SK-N-SH (cell line): ENCODE results near the gene RHOT2. TPM values are rescaled to one million over a fixed set of nuclear protein-coding genes. Genes with fewer than 3 reads are reported as not detected.

Source experiments
- CTCF ChIA-PET: fragments of 300-600, 350-600 bp; formaldehyde crosslinking; extraction: SDS; loops from one replicate; lab custom pipeline; 2021; lab: Yijun Ruan, JAX
- POLR2A ChIA-PET: fragments of 350-600 bp; sonication (Branson Sonifier 250); formaldehyde crosslinking; extraction: SDS; loops from one replicate; lab custom pipeline; 2020; ENCODE audit warnings: antibody characterized with exemption, inconsistent platforms; lab: Yijun Ruan, JAX
- DNase-seq: peaks from one replicate; pipeline ENCODE4 v3.0.0; 2012
- H2AFZ ChIP-seq: fragments of 200-600 bp; sonication (generic); 2 replicates; pipeline ENCODE4 v1.8.1; 2016; ENCODE audit warnings: antibody characterized with exemption, mild to moderate bottlenecking, low read depth
- H3F3A ChIP-seq: fragments of 200-600 bp; sonication (generic); replicated peaks from 2 replicates; pipeline ENCODE3; 2016; ENCODE audit warnings: antibody characterized with exemption, mild to moderate bottlenecking; ENCODE audit not compliant: insufficient read depth
- H3K27ac ChIP-seq, 2 experiments: fragments of 200-500 bp in 1 of 2; fragments of 200-600 bp in 1 of 2; sonication (Bioruptor generic) in 1 of 2; sonication (generic), shearing (Covaris generic) in 1 of 2; 2 replicates each; pipeline versions ENCODE4 v1.5.1 to v1.6.1; 2014 to 2016; ENCODE audit warnings: low read depth in 2 of 2, inconsistent platforms in 1 of 2, low read length in 1 of 2, mild to moderate bottlenecking in 1 of 2, mixed read lengths in 1 of 2
- H3K27me3 ChIP-seq: fragments of 200-600 bp; sonication (generic), shearing (Covaris generic); 2 replicates; pipeline ENCODE4 v1.6.1; 2016; ENCODE audit warnings: mixed run types; ENCODE audit not compliant: insufficient read depth
- H3K36me3 ChIP-seq, 2 experiments: fragments of 200-500 bp in 1 of 2; fragments of 200-600 bp in 1 of 2; sonication (Bioruptor generic) in 1 of 2; sonication (generic) in 1 of 2; replicated peaks in 1 of 2; 2 replicates each; pipeline versions ENCODE3 to v1.5.1; 2014 to 2016; ENCODE audit warnings: low read length in 1 of 2, mild to moderate bottlenecking in 1 of 2; ENCODE audit not compliant: insufficient read depth in 2 of 2, control insufficient read depth in 1 of 2
- H3K4me1 ChIP-seq, 2 experiments: fragments of 200-500 bp in 1 of 2; fragments of 200-600 bp in 1 of 2; sonication (Bioruptor generic) in 1 of 2; sonication (generic), shearing (Covaris generic) in 1 of 2; 2 replicates each; pipeline versions ENCODE4 v1.5.1 to v1.6.1; 2014 to 2016; ENCODE audit warnings: low read depth in 1 of 2, low read length in 1 of 2, mixed run types in 1 of 2; ENCODE audit not compliant: insufficient read depth in 2 of 2, control insufficient read depth in 1 of 2
- H3K4me2 ChIP-seq: fragments of 200-600 bp; sonication (generic), shearing (Covaris generic); 2 replicates; pipeline ENCODE4 v1.6.1; 2017; ENCODE audit warnings: mixed run types
- H3K4me3 ChIP-seq, 2 experiments: fragments of 200-500 bp in 1 of 2; fragments of 200-600 bp in 1 of 2; sonication (Bioruptor generic) in 1 of 2; sonication (generic), shearing (Covaris generic) in 1 of 2; 2 replicates each; pipeline versions ENCODE4 v1.5.1 to v1.8.1; 2014 to 2016; ENCODE audit warnings: low read depth in 2 of 2, inconsistent platforms in 1 of 2, low read length in 1 of 2, mild to moderate bottlenecking in 1 of 2, mixed read lengths in 1 of 2, moderate library complexity in 1 of 2
- H3K79me2 ChIP-seq: fragments of 200-600 bp; sonication (generic); 2 replicates; pipeline ENCODE4 v1.8.1; 2017; ENCODE audit warnings: mild to moderate bottlenecking; ENCODE audit not compliant: insufficient read depth
- H3K9ac ChIP-seq: fragments of 200-600 bp; sonication (generic); 2 replicates; pipeline ENCODE4 v1.6.1; 2017; ENCODE audit warnings: mixed run types
- H3K9me2 ChIP-seq: fragments of 200-600 bp; sonication (generic); 2 replicates; pipeline ENCODE4 v1.6.1; 2017; ENCODE audit warnings: mixed run types
- H3K9me3 ChIP-seq: fragments of 200-600 bp; sonication (generic); 2 replicates; pipeline ENCODE4 v1.6.1; 2017; ENCODE audit warnings: mixed run types, mild to moderate bottlenecking, moderate library complexity
- H4K20me1 ChIP-seq: fragments of 200-600 bp; sonication (generic); 2 replicates; pipeline ENCODE4 v1.6.1; 2017; ENCODE audit warnings: mild to moderate bottlenecking, mixed run types; ENCODE audit not compliant: insufficient read depth
- CHD2 ChIP-seq: fragments of 150-350 bp; IDR thresholded peaks from 2 replicates; pipeline ENCODE4 v1.6.1; 2018; ENCODE audit warnings: low read length; ENCODE audit not compliant: partially characterized antibody
- CTCF ChIP-seq: fragments of 200-600 bp; sonication (generic); IDR thresholded peaks from 2 replicates; pipeline ENCODE4 v1.6.1; 2017; ENCODE audit warnings: antibody characterized with exemption, mild to moderate bottlenecking, moderate library complexity
- ELF1 ChIP-seq: IDR thresholded peaks from 2 replicates; pipeline ENCODE4 v1.4.0; 2012
- EZH2phosphoT487 ChIP-seq: fragments of 200-600 bp; sonication (generic); IDR thresholded peaks from 2 replicates; pipeline ENCODE4 v1.6.1; 2017; ENCODE audit warnings: low read depth, mixed run types, mild to moderate bottlenecking, antibody characterized with exemption, moderate library complexity, borderline replicate concordance
- FOSL2 ChIP-seq: IDR thresholded peaks from 2 replicates; pipeline ENCODE4 v1.4.0; 2012; ENCODE audit warnings: low read depth, mild to moderate bottlenecking, moderate library complexity, borderline replicate concordance
- FOXM1 ChIP-seq: IDR thresholded peaks from 2 replicates; pipeline ENCODE4 v1.4.0; 2012; ENCODE audit warnings: low read depth, mild to moderate bottlenecking
- GABPA ChIP-seq: IDR thresholded peaks from 2 replicates; pipeline ENCODE4 v1.4.0; 2012; ENCODE audit warnings: low read depth, mild to moderate bottlenecking
- GATA2 ChIP-seq: sonication (generic); formaldehyde crosslinking; IDR thresholded peaks from 2 replicates; pipeline ENCODE4 v1.5.0; 2020; ENCODE audit warnings: mild to moderate bottlenecking, missing genetic modification reagents
- IRF3 ChIP-seq: fragments of 150-350 bp; IDR thresholded peaks from 2 replicates; pipeline ENCODE4 v1.6.1; 2016; ENCODE audit warnings: mild to moderate bottlenecking, low read depth, low read length
- JUND ChIP-seq: IDR thresholded peaks from 2 replicates; pipeline ENCODE4 v1.4.0; 2012
- MAX ChIP-seq: IDR thresholded peaks from 2 replicates; pipeline ENCODE4 v1.4.0; 2012; ENCODE audit warnings: low read depth
- MEF2A ChIP-seq: IDR thresholded peaks from 2 replicates; pipeline ENCODE4 v1.4.0; 2012; ENCODE audit warnings: low read depth, borderline replicate concordance
- NFIC ChIP-seq: IDR thresholded peaks from 2 replicates; pipeline ENCODE4 v1.4.0; 2012; ENCODE audit warnings: borderline replicate concordance
- NRF1 ChIP-seq: IDR thresholded peaks from 2 replicates; pipeline ENCODE4 v1.6.1; 2012; ENCODE audit warnings: low read depth, mild to moderate bottlenecking, low read length
- POLR2AphosphoS5 ChIP-seq: IDR thresholded peaks from 2 replicates; pipeline ENCODE4 v1.6.1; 2012; ENCODE audit warnings: low read depth, low read length
- RAD21 ChIP-seq: IDR thresholded peaks from 2 replicates; pipeline ENCODE4 v1.6.1; 2012; ENCODE audit warnings: mild to moderate bottlenecking, low read length
- RCOR1 ChIP-seq: fragments of 150-350 bp; IDR thresholded peaks from 2 replicates; pipeline ENCODE4 v1.6.1; 2017; ENCODE audit warnings: antibody characterized with exemption, low read length
- RFX5 ChIP-seq: IDR thresholded peaks from 2 replicates; pipeline ENCODE4 v1.6.1; 2012; ENCODE audit warnings: mild to moderate bottlenecking, improper control_type of control experiment, low read length
- RXRA ChIP-seq: IDR thresholded peaks from 2 replicates; pipeline ENCODE4 v1.4.0; 2012; ENCODE audit warnings: low read depth, mild to moderate bottlenecking, borderline replicate concordance
- SIN3A ChIP-seq: IDR thresholded peaks from 2 replicates; pipeline ENCODE4 v1.6.1; 2012; ENCODE audit warnings: low read depth, mild to moderate bottlenecking, low read length, moderate library complexity, borderline replicate concordance
- SMC3 ChIP-seq: IDR thresholded peaks from 2 replicates; pipeline ENCODE4 v1.6.1; 2012; ENCODE audit warnings: low read depth, low read length, improper control_type of control experiment
- TAF1 ChIP-seq: IDR thresholded peaks from 2 replicates; pipeline ENCODE4 v1.6.1; 2012; ENCODE audit warnings: low read depth, mild to moderate bottlenecking, low read length, moderate library complexity, borderline replicate concordance
- TCF12 ChIP-seq: IDR thresholded peaks from 2 replicates; pipeline ENCODE4 v1.4.0; 2012
- TEAD4 ChIP-seq: IDR thresholded peaks from 2 replicates; pipeline ENCODE4 v1.4.0; 2012; ENCODE audit warnings: mild to moderate bottlenecking, borderline replicate concordance; ENCODE audit not compliant: insufficient read depth
- YY1 ChIP-seq: IDR thresholded peaks from 2 replicates; pipeline ENCODE4 v1.4.0; 2012; ENCODE audit warnings: low read depth, mild to moderate bottlenecking
- WGBS: methylation state at CpG from one replicate; pipeline ENCODE4 v1.1.6; 2017; ENCODE audit warnings: low lambda C conversion rate; 5-methylcytosine and 5-hydroxymethylcytosine counted together
- polyA plus RNA-seq, 3 experiments: library from polyadenylated mRNA; depleted of rRNA; stranded (reverse); fragments of >200 nt; gene quantifications; 2 replicates each; pipeline ENCODE4 v1.2.3, GENCODE V29; 2012
- TF ChIP-seq, protein P1 (sequence below): fragments of 150-350 bp; IDR thresholded peaks from 2 replicates; pipeline ENCODE4 v1.6.1; 2017; ENCODE audit warnings: antibody characterized with exemption, low read length, low read depth, borderline replicate concordance
- TF ChIP-seq, protein P2 (sequence below): IDR thresholded peaks from 2 replicates; pipeline ENCODE4 v1.4.0; 2012; ENCODE audit warnings: low read depth, borderline replicate concordance

RHOT2 gene
- polyA plus RNA-seq, 1 of the 3 experiments (the other 2 are of a cell fraction): 229 TPM

- CTCF ChIA-PET: interaction anchor here (0.6 to 5.9 kb wide), 8 partner anchors 15 to 322 kb away, joined by 3 to 38 read pairs (median 3); partner anchors contain the start of genes METTL26 and RHOT2
- H3K36me3 ChIP-seq: peaks cover 13 to 39% of the 10 kb centered on the region in 2 experiments
- H3K9ac ChIP-seq: peak within 1 kb of the TSS; percentile 49
- no peak for TF ChIP-seq IRF3
- no peak for TF ChIP-seq CTCF
- peak; percentile 16; the same call in 1 of the 2 replicates for TF ChIP-seq TCF12
- no peak for TF ChIP-seq TEAD4
- TF ChIP-seq, protein P1, sequence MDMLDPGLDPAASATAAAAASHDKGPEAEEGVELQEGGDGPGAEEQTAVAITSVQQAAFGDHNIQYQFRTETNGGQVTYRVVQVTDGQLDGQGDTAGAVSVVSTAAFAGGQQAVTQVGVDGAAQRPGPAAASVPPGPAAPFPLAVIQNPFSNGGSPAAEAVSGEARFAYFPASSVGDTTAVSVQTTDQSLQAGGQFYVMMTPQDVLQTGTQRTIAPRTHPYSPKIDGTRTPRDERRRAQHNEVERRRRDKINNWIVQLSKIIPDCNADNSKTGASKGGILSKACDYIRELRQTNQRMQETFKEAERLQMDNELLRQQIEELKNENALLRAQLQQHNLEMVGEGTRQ: no peak
- TF ChIP-seq, protein P2, sequence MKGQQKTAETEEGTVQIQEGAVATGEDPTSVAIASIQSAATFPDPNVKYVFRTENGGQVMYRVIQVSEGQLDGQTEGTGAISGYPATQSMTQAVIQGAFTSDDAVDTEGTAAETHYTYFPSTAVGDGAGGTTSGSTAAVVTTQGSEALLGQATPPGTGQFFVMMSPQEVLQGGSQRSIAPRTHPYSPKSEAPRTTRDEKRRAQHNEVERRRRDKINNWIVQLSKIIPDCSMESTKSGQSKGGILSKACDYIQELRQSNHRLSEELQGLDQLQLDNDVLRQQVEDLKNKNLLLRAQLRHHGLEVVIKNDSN: no peak
- TF ChIP-seq EZH2phosphoT487: no peak
- peak; percentile 84; the same call in 1 of the 2 replicates for TF ChIP-seq YY1
- TF ChIP-seq GATA2 (CRISPR knock-in tag): no peak
- TF ChIP-seq SIN3A: peak; percentile 87; the same call in 1 of the 2 replicates
- peak; percentile 94 for TF ChIP-seq GABPA
- TF ChIP-seq POLR2AphosphoS5: peak; percentile 81
- TF ChIP-seq ELF1: peak; percentile 88
- TF ChIP-seq NRF1: no peak
- TF ChIP-seq SMC3: no peak
- peak; percentile 64 for TF ChIP-seq CHD2
- TF ChIP-seq RCOR1: no peak
- TF ChIP-seq FOSL2: no peak
- TF ChIP-seq MEF2A: no peak
- TF ChIP-seq TAF1: peak; percentile 74
- TF ChIP-seq RFX5: no peak
- peak; percentile 91 for TF ChIP-seq MAX
- no peak for TF ChIP-seq NFIC
- no peak; the same call in 1 of the 2 replicates for TF ChIP-seq RXRA
- TF ChIP-seq JUND: peak; percentile 6; the same call in 1 of the 2 replicates
- no peak for TF ChIP-seq RAD21
- TF ChIP-seq FOXM1: no peak; the same call in 1 of the 2 replicates
These were observed 16.3 kb downstream of the RHOT2 start, which contains the start of gene JMJD8 for GRCh38 chr16:684071-684794. Gene JMJD8 (minus strand): TSS chr16:684334. CDS start chr16:684319, 15 bp downstream.

More at GRCh38 chr16:684071-684794, 16.3 kb downstream of the RHOT2 start, which contains the start of gene JMJD8:
- peaks cover 10% of the 10 kb centered on the region for H3F3A ChIP-seq
- peak; percentile 97 for DNase-seq
- no CpG with 5 or more reads among the region's 91 CpGs for WGBS
- no peaks in the 10 kb centered on the region for H3K9me2 ChIP-seq
- peaks cover 8 to 53% of the 10 kb centered on the region in 2 experiments; a peak in 3 of 4 replicates for H3K4me1 ChIP-seq
- H2AFZ ChIP-seq: no peak within 1 kb of the TSS
- peaks cover 23% of the 10 kb centered on the region for H4K20me1 ChIP-seq
- H3K4me2 ChIP-seq: peak within 1 kb of the TSS; percentile 90
- peaks cover 39% of the 10 kb centered on the region for H3K79me2 ChIP-seq
- no peaks in the 10 kb centered on the region for H3K27me3 ChIP-seq
- peak within 1 kb of the TSS; percentile 54 to 82 for H3K27ac ChIP-seq
- POLR2A ChIA-PET: interaction anchor here (0.7 to 1.2 kb wide), 6 partner anchors 8 to 38 kb away, joined by 3 to 5 read pairs (median 4); partner anchors contain the start of genes ANTKMT and RHOT2
- H3K4me3 ChIP-seq: peak within 1 kb of the TSS; percentile 60 to 68
- no peaks in the 10 kb centered on the region for H3K9me3 ChIP-seq
